ENCODE data around the gene NFIB.

NFIB gene

DNA sequence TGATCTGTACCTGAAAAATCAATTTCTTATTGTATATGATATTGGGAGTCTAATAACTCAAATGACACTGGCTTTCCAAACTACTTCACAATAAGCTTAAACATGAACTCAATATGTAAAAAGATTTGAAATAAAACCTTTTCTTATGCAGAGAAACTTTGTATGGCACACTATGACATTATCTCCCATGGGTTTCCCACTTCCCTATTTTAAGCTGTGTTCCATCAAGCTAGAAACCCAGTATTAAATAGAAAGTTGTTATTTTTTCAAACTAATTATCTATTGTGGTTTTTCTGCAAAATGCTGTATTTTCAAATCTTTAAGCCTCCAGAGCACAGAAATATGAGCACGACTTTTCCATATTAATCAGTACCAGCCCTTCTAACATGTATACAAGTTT lies 174.7 kb downstream of the NFIB start:
- no peak overlapping the region for H3K4me3 ChIP-seq (ENCODE audit: low read depth, low read length)
- in situ Hi-C loops (cut with HindIII; ENCODE audit: low sequenced_read_pairs), result no loop called here
- TF ChIP-seq, protein P1, sequence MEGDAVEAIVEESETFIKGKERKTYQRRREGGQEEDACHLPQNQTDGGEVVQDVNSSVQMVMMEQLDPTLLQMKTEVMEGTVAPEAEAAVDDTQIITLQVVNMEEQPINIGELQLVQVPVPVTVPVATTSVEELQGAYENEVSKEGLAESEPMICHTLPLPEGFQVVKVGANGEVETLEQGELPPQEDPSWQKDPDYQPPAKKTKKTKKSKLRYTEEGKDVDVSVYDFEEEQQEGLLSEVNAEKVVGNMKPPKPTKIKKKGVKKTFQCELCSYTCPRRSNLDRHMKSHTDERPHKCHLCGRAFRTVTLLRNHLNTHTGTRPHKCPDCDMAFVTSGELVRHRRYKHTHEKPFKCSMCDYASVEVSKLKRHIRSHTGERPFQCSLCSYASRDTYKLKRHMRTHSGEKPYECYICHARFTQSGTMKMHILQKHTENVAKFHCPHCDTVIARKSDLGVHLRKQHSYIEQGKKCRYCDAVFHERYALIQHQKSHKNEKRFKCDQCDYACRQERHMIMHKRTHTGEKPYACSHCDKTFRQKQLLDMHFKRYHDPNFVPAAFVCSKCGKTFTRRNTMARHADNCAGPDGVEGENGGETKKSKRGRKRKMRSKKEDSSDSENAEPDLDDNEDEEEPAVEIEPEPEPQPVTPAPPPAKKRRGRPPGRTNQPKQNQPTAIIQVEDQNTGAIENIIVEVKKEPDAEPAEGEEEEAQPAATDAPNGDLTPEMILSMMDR (IDR thresholded peaks at IDR 0.05; ENCODE audit: low read depth, low read length), result no peak
- DNase-seq (ENCODE audit: low read depth, low spot score), result no peak

DNA sequence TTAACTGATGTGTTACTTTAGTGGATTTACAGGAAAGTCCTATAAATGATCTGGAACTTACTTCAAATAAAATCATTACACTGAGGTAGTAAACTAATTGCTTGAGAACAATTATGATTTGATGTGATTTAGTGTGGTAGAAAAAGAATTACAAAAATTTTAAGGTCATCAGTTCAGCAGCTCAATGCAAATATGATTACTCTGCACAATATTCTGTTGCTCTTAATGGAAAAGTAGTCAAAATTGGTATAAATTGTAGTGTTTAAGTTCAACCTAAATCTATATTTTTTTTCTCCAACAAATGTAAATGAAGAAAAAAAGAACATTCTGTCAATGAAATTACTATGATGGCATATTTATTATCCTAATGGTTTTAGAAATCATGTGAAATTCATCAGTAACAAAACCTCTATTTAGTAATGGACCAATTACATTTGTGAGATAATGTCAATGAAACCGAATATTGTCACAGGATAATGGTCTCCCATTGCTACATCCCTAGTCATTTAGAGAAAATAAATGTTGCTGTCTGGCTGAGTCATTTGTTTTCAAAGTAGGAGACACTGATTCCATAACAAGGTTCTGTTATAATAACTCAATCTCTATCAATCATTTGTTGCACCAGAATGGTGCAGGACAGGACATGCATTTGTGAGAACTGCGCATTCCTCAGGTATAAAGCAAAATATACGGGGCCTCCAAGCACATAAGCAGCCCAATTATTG lies 177.1 kb downstream of the NFIB start:
- no peak overlapping the region for H3K4me3 ChIP-seq (ENCODE audit: low read depth, low read length)
- DNase-seq (ENCODE audit: low read depth, low spot score), result no peak
- in situ Hi-C loops (cut with HindIII; ENCODE audit: low sequenced_read_pairs), result no loop called here
- TF ChIP-seq, protein P1 (IDR thresholded peaks at IDR 0.05; ENCODE audit: low read depth, low read length), result no peak

DNA sequence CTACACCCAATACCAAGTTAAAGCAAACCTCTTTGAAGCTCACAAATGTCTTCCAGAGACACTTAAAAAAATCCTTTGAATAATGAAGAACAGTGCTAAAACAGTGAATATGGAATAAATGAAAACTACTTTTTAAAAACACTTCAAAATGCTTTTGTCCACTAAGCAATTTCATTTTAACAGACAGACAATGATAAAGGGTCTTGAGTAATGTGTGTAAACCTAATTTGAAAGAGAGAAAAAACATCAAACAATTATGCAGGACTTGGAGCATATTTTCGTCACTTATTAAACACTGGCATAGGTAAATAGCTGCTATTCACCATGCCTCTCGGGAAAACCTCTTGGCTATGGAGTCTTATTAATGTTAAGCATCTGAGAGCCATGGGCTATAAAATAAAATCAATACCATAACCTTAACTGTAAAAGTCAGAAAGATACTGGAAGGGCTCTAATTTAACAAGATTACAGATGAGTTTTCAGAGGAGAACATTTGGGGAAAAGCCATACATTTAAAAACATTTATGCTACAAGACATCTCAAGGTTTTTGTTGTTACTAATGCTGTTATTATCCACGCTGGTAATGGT lies 177.8 kb downstream of the NFIB start:
- H3K4me3 ChIP-seq (ENCODE audit: low read depth, low read length), result no peak overlapping the region
- TF ChIP-seq, protein P1 (IDR thresholded peaks at IDR 0.05; ENCODE audit: low read depth, low read length), result no peak
- DNase-seq (ENCODE audit: low read depth, low spot score), result no peak
- in situ Hi-C loops (cut with HindIII; ENCODE audit: low sequenced_read_pairs), result no loop called here

DNA sequence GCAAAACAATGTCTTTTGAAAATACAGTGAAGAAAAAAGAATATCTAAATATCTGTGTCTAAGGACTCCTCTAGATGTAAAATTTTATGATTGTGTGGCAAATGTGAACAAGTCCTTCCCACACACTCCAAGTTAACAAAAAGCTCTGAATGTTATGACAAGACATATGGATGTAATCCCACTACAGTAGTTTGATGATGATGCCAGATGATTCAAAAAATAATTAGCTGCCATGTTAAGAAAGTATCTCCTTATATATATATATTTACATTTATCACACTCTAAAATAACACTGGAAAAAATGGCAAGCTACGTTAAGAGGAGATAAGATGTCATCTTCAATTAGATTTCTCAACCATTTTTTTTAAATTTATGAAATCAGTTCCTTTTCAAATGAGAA lies 178.5 kb downstream of the NFIB start:
- H3K4me3 ChIP-seq (ENCODE audit: low read depth, low read length), result no peak overlapping the region
- DNase-seq (ENCODE audit: low read depth, low spot score), result no peak
- in situ Hi-C loops (cut with HindIII; ENCODE audit: low sequenced_read_pairs), result no loop called here
- TF ChIP-seq, protein P1 (IDR thresholded peaks at IDR 0.05; ENCODE audit: low read depth, low read length), result no peak

DNA sequence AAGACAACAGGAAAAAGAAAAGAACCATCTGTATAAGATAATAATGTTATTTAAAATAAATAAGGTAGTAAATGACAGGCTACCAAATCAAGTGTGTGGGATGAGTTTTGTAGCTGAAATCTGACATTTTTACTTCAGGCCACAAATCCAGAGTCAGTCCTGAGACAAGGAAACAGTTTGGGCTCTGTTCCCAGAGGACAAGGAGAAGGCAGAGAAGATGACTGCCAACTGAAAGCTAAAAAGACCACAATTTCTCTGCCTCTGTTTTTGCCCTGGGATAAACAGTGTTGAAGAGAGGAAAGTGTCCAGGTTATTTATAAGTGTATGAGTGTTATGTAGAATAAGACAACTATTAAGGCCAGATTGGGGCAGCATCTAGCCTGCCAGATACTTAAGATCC lies 180.5 kb downstream of the NFIB start:
- DNase-seq (ENCODE audit: low read depth, low spot score), result no peak
- in situ Hi-C loops (cut with HindIII; ENCODE audit: low sequenced_read_pairs), result no loop called here
- H3K4me3 ChIP-seq (ENCODE audit: low read depth, low read length), result no peak overlapping the region
- TF ChIP-seq, protein P1 (IDR thresholded peaks at IDR 0.05; ENCODE audit: low read depth, low read length), result no peak

DNA sequence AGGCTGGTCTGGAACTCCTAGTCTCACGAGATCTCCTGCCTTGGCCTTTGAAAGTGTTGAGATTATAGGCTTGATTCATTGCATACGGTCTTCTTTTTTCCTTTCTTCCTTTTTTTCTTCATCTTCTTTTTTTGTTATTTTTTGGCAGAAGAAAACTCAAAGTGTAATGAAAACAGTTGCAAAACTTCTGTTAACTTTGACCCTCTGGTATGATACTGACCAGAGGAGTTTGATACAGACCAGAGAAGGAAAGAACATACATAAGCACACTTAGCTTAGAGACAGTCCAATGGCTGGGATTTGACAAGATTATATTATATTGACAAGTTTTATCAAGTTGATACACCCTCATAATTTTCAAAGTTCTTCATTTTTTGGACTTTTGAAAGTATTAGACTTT lies 181.2 kb downstream of the NFIB start:
- no peak overlapping the region for H3K4me3 ChIP-seq (ENCODE audit: low read depth, low read length)
- in situ Hi-C loops (cut with HindIII; ENCODE audit: low sequenced_read_pairs), result no loop called here
- TF ChIP-seq, protein P1 (IDR thresholded peaks at IDR 0.05; ENCODE audit: low read depth, low read length), result no peak
- no peak for DNase-seq (ENCODE audit: low read depth, low spot score)
